GM10248 (cell line): ENCODE results near the gene AHCYL1.

ENCODE experiments used
- CTCF ChIA-PET: fragments of 300-600 bp; sonication (Branson Sonifier 250); formaldehyde crosslinking; extraction: SDS; loops from one replicate; lab custom pipeline; 2021; ENCODE audit warnings: antibody characterized with exemption; lab: Yijun Ruan, JAX
- POLR2A ChIA-PET: fragments of 350-650 bp; sonication (Branson Sonifier 250); formaldehyde crosslinking; extraction: SDS; loops from one replicate; lab custom pipeline; 2020; ENCODE audit warnings: antibody characterized with exemption; lab: Yijun Ruan, JAX
- DNase-seq: peaks from one replicate; pipeline ENCODE4 v3.0.0; 2012; ENCODE audit errors: extremely low spot score
- TF ChIP-seq, protein P1 (sequence below): IDR thresholded peaks from 2 replicates; pipeline ENCODE4 v1.5.1; 2012; ENCODE audit warnings: mild to moderate bottlenecking, low read depth; ENCODE audit errors: extremely low read depth, missing control alignments, control extremely low read depth

The AHCYL1 gene

DNA sequence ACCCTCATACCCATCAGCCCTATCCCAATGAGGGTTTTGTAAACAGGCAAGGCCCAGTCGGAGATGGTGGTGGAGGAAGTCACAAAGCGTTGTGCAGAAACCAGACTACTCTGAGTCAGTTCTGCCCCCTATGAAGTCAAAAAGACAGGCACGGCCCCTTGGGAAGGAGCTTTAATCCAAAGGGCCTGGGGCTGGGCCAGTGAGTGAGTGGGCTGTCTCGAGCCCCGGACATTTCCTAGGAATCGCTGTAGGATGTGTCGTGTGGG, 442 bp upstream of the AHCYL1 start:
- TF ChIP-seq, protein P1, sequence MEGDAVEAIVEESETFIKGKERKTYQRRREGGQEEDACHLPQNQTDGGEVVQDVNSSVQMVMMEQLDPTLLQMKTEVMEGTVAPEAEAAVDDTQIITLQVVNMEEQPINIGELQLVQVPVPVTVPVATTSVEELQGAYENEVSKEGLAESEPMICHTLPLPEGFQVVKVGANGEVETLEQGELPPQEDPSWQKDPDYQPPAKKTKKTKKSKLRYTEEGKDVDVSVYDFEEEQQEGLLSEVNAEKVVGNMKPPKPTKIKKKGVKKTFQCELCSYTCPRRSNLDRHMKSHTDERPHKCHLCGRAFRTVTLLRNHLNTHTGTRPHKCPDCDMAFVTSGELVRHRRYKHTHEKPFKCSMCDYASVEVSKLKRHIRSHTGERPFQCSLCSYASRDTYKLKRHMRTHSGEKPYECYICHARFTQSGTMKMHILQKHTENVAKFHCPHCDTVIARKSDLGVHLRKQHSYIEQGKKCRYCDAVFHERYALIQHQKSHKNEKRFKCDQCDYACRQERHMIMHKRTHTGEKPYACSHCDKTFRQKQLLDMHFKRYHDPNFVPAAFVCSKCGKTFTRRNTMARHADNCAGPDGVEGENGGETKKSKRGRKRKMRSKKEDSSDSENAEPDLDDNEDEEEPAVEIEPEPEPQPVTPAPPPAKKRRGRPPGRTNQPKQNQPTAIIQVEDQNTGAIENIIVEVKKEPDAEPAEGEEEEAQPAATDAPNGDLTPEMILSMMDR = no peak
- ChIA-PET CTCF (interaction anchor here (0.7 to 18.3 kb wide), 73 partner anchors 8 to 512 kb away, joined by 3 to 737 read pairs (median 6); partner anchors contain the start of genes ATXN7L2, CSF1, GSTM4 and STRIP1), POLR2A (interaction anchor here (0.5 to 1.3 kb wide), 7 partner anchors 11 to 1287 kb away, joined by 3 to 5 read pairs (median 3); no protein-coding TSS in a partner anchor)
- no peak for DNase-seq

DNA sequence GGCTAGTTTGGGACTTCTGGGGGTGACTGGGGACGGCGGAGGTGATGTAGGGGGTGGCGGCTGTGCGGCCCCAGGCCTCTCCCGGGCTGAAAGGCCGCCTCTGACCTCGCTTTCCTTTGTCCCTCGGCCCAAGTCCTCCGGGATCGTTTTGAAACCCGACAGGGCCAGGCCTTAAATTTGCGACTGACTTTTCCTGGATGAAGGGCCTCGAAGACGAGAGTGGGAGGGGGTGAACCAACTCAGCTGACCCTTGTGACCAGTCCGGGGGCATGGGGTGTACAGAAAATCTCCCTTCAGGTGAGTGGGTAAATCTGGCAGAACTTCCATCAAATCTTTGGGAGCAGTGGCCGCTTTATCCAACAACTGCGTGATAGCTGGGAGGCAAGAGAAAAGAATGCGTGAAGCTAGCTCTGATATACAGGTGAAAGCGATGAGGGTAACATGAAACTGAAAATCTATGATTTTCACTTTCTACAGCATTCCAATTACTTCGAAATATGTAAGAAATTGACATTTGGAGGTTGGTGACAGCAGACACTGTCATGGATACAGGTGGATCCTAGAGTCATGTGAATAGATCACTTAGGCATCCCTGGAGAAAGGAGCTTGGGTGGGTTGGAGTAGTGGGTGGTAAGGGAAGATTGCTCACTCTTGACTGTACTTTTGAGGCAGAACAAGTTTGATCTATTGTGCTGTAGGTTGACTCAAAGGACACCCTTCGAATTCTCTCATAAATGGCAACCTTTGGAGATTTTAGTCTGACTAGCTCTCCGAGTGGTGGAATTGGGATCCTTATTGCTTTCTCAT, 885 bp downstream of the AHCYL1 start:
- CTCF ChIA-PET = interaction anchor here (0.7 to 18.3 kb wide), 67 partner anchors 10 to 502 kb away, joined by 3 to 737 read pairs (median 6); partner anchors contain the start of genes ATXN7L2, GNAI3, GSTM4 and STRIP1
- TF ChIP-seq, protein P1 = no peak
- POLR2A ChIA-PET = interaction anchor here (0.5 to 1.3 kb wide), 3 partner anchors 26 to 208 kb away, joined by 3 to 5 read pairs (median 3); no protein-coding TSS in a partner anchor
- DNase-seq = no peak

DNA sequence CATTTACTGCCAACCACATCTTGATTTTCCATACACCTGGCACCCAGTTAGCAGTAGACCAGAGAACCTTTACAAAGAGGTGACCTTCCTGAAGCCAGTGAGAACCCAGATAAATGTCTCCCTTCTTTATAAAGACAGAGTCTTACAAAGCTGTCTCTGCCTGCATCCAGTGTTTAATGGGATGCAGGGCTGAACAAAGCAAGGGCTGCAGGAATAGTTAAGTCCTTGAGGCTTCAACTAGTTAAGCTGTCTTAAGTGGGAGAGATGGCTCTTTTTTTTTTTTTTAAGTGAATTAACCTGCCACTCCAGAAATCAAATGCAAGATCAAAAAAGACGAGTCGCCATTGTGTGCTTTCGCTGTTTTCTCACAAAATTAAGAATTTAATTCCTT, 1.5 kb downstream of the AHCYL1 start:
- ChIA-PET POLR2A (interaction anchor here (0.5 to 0.6 kb wide), 2 partner anchors 25 to 195 kb away, joined by 3 read pairs; no protein-coding TSS in a partner anchor), CTCF (interaction anchor here (0.9 to 18.3 kb wide), 12 partner anchors 11 to 483 kb away, joined by 3 to 737 read pairs (median 12); no protein-coding TSS in a partner anchor)

DNA sequence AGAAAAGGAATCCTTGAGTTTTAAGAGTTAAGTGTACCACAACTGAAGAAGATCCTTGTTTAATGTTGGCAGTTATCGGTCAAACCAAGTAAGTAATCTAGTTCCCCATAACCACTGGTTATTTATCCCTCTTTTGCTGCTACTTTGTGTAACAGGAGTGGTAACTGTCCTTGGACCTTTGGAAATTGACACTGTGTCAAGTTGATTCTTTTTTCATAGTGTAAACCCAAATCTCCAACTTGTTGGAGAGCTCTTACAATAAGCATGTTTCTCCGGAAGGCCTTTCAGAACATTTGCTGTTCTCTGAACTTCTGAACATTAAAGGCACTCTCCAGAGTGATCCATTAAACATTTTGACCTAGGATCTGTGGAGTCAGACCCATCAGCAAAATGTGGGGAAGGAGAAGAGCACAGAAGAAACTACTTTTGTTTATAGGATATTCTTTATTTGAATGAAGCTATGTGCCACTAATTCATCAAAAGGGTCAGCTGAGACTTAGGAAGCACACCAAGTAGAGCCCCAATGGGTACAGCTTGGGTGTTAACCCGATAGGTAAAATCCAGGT, 3.9 kb downstream of the AHCYL1 start:
- TF ChIP-seq, protein P1 = no peak
- no peak for DNase-seq
- CTCF ChIA-PET = interaction anchor here (0.7 to 18.3 kb wide), 5 partner anchors 20 to 494 kb away, joined by 4 to 737 read pairs (median 108); partner anchors contain the start of gene CYB561D1

More for the DNA sequence above, 1.5 kb downstream of the AHCYL1 start:
- no peak for DNase-seq
- TF ChIP-seq, protein P1 = no peak

DNA sequence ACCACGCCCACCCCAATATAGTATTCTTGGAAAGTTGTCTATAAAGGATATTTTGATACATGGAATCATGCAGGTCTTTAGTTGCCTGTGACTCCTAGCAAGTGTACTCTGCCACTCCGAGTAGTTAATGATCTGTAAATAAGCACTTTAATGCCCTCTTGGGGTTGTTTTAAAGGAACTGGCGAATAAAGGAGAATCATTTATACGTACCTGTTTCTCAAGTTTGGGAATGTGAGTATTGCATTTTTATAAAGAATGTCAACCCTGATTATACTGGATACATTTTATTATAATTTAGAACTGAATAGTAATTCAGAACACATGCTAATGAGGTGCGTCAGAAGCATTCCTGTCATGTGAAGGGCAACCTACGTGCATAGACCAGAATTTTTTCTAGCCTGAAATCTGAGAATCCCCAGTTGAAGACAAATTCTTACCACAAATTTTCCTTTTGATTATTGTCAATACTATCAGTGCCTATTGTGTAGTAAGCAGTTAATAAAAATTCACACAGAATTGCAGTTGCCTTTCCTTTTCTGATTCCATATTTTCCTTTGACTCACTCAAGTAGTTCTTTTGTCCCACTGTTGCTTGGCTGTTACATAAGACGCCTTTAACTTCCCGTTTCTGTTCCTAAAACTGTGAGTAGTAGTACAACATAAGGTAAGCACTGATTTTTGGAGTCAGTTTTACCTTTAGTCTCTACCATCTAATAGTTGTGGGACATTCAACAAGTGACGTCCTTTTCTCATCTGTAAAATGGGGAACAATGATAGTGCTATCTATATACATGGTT, 5.1 kb downstream of the AHCYL1 start:
- ChIA-PET CTCF (interaction anchor here (1.2 to 18.3 kb wide), 6 partner anchors 17 to 349 kb away, joined by 4 to 737 read pairs (median 57); no protein-coding TSS in a partner anchor), POLR2A (no interaction called here)
- no peak for DNase-seq
- TF ChIP-seq, protein P1 = no peak

More for the DNA sequence above, 3.9 kb downstream of the AHCYL1 start:
- POLR2A ChIA-PET = no interaction called here
